Measurements from ENCODE around the gene NIN.

The NIN gene

GRCh38 chr14:50797250-50798047 lies 33.5 kb downstream of the NIN start:
- no peak for TF ChIP-seq SIN3A (IDR thresholded peaks at IDR 0.05; ENCODE audit: borderline replicate concordance, insufficient read depth, low read length)
- TF ChIP-seq, protein P1, sequence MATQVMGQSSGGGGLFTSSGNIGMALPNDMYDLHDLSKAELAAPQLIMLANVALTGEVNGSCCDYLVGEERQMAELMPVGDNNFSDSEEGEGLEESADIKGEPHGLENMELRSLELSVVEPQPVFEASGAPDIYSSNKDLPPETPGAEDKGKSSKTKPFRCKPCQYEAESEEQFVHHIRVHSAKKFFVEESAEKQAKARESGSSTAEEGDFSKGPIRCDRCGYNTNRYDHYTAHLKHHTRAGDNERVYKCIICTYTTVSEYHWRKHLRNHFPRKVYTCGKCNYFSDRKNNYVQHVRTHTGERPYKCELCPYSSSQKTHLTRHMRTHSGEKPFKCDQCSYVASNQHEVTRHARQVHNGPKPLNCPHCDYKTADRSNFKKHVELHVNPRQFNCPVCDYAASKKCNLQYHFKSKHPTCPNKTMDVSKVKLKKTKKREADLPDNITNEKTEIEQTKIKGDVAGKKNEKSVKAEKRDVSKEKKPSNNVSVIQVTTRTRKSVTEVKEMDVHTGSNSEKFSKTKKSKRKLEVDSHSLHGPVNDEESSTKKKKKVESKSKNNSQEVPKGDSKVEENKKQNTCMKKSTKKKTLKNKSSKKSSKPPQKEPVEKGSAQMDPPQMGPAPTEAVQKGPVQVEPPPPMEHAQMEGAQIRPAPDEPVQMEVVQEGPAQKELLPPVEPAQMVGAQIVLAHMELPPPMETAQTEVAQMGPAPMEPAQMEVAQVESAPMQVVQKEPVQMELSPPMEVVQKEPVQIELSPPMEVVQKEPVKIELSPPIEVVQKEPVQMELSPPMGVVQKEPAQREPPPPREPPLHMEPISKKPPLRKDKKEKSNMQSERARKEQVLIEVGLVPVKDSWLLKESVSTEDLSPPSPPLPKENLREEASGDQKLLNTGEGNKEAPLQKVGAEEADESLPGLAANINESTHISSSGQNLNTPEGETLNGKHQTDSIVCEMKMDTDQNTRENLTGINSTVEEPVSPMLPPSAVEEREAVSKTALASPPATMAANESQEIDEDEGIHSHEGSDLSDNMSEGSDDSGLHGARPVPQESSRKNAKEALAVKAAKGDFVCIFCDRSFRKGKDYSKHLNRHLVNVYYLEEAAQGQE (IDR thresholded peaks at IDR 0.05; ENCODE audit: insufficient read depth in 1 of 2, low read depth in 2 of 2, low read length in 2 of 2), result no peak

DNA sequence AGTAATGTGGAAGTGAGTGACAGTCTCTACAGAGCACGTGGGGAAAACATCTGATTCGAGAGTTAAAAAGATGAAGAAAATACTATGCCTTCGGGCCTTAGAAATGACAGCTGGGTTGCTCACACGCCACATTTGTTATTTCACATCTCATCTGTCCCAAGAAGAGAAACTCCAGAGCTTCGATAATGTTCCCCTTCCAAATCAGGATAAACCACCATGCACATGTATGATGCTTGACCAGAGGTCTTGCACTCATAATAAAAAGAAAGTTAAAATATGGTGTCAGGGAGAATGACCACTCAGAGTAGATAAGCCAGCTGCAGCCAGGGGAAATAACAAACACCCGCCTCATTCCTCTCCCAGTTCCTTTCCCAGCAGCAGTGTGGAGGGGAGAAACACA lies 34.6 kb downstream of the NIN start:
- no peak for TF ChIP-seq TAF1 (IDR thresholded peaks at IDR 0.05; ENCODE audit: borderline replicate concordance, insufficient read depth, low read length)
- no peak for TF ChIP-seq FOXP2 (optimal IDR thresholded peaks at IDR 0.05; ENCODE audit: borderline replicate concordance, extremely low read depth, extremely low read length, insufficient read depth)
- TF ChIP-seq, protein P1 (IDR thresholded peaks at IDR 0.05; ENCODE audit: insufficient read depth in 1 of 2, low read depth in 2 of 2, low read length in 2 of 2), result no peak
- no peak for TF ChIP-seq POLR2AphosphoS5 (IDR thresholded peaks at IDR 0.05; ENCODE audit: low read depth, low read length)
- TF ChIP-seq SIN3A (IDR thresholded peaks at IDR 0.05; ENCODE audit: borderline replicate concordance, insufficient read depth, low read length), result no peak

DNA sequence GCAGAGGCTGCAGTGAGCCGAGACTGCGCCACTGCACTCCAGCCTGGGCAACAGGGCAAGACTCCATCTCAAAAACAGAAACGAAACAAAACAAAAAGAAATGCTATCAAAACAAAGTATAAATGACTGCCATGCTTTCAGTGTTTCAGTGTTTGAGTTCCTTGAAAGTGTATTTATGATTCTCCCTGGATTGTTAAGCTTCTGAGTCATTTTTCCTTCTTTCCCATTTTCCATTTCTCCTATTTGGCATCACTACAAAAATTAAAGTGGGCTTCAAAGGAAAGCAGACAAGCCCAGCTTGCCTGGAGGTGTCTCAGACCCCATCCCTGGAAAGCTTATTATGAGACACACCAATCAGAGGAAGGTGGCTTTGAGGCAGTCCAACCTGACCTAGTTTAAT lies 35.1 kb downstream of the NIN start:
- no peak for TF ChIP-seq SIN3A (IDR thresholded peaks at IDR 0.05; ENCODE audit: borderline replicate concordance, insufficient read depth, low read length)
- TF ChIP-seq TAF1 (IDR thresholded peaks at IDR 0.05; ENCODE audit: borderline replicate concordance, insufficient read depth, low read length), result no peak
- no peak for TF ChIP-seq POLR2AphosphoS5 (IDR thresholded peaks at IDR 0.05; ENCODE audit: low read depth, low read length)
- TF ChIP-seq, protein P1 (IDR thresholded peaks at IDR 0.05; ENCODE audit: insufficient read depth in 1 of 2, low read depth in 2 of 2, low read length in 2 of 2), result no peak
- no peak for TF ChIP-seq FOXP2 (optimal IDR thresholded peaks at IDR 0.05; ENCODE audit: borderline replicate concordance, extremely low read depth, extremely low read length, insufficient read depth)

GRCh38 chr14:50795142-50795541 lies 35.8 kb downstream of the NIN start:
- TF ChIP-seq FOXP2 (optimal IDR thresholded peaks at IDR 0.05; ENCODE audit: borderline replicate concordance, extremely low read depth, extremely low read length, insufficient read depth) (no peak), SIN3A (IDR thresholded peaks at IDR 0.05; ENCODE audit: borderline replicate concordance, insufficient read depth, low read length) (no peak), TAF1 (IDR thresholded peaks at IDR 0.05; ENCODE audit: borderline replicate concordance, insufficient read depth, low read length) (no peak)
- TF ChIP-seq, protein P1 (IDR thresholded peaks at IDR 0.05; ENCODE audit: insufficient read depth in 1 of 2, low read depth in 2 of 2, low read length in 2 of 2), result no peak

Data from PFSK-1 (cell line).